HG02973 (cell line): ENCODE results near the gene TRIML2.

Experiments used
- ATAC-seq: cut with Tn5 transposase; IDR thresholded peaks from one replicate; pipeline ENCODE4 v1.9.1; 2021; ENCODE audit warnings: moderate library complexity; ENCODE audit not compliant: unreplicated experiment

The TRIML2 gene, protein sequence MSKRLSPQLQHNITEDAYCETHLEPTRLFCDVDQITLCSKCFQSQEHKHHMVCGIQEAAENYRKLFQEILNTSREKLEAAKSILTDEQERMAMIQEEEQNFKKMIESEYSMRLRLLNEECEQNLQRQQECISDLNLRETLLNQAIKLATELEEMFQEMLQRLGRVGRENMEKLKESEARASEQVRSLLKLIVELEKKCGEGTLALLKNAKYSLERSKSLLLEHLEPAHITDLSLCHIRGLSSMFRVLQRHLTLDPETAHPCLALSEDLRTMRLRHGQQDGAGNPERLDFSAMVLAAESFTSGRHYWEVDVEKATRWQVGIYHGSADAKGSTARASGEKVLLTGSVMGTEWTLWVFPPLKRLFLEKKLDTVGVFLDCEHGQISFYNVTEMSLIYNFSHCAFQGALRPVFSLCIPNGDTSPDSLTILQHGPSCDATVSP

DNA sequence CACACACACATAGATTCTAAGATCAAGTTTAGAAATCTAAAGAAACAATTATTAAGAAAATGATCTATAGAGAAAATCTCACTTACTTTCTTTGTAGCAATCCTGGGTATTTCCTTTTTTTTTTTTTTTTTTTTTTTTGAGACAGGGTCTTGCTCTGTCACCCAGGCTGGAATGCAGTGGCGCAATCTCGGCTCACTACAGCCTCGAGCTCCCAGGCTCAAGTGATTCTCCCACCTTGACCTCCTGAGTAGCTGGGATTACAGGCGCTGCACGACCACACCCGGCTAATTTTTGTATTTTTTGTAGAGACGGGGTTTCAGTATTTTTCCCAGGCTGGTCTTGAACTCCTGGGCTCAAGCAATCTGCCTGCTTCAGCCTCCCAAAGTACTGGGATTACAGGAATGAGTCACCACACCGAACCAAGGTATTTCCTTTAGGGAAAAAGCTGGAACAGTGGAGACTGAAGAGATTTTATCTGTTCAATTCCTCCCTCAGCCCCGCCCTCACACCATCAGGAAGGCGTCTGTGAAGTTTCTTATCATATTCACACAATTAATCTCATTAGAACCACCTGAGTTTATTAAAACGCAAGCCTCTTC lies at the start of gene TRIML2:
TSS of gene TRIML2 (minus strand) at position 447 of the 599 bp plus-strand sequence. CDS start 4,235 bp downstream, outside the sequence.
- no peak for ATAC-seq

DNA sequence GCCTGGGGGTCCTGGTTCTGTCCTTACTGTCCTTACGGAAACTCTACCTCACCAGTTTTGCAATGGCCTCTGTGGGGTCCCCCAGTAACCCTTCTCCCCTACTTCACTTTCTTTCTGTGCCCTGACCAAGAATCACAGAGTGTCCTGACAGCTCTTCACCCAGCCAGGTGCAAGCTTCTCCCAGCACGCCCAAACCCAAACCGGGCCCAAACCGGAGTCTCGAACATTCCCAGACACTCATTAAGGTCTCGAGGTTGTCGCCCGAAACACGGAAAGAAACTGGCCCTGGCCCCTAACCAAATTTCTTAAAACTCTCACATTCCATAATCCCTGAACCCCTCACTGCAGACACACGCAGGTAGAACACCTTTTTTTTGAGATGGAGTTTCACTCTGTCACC lies 48.9 kb upstream of the TRIML2 start:
- ATAC-seq: no peak

DNA sequence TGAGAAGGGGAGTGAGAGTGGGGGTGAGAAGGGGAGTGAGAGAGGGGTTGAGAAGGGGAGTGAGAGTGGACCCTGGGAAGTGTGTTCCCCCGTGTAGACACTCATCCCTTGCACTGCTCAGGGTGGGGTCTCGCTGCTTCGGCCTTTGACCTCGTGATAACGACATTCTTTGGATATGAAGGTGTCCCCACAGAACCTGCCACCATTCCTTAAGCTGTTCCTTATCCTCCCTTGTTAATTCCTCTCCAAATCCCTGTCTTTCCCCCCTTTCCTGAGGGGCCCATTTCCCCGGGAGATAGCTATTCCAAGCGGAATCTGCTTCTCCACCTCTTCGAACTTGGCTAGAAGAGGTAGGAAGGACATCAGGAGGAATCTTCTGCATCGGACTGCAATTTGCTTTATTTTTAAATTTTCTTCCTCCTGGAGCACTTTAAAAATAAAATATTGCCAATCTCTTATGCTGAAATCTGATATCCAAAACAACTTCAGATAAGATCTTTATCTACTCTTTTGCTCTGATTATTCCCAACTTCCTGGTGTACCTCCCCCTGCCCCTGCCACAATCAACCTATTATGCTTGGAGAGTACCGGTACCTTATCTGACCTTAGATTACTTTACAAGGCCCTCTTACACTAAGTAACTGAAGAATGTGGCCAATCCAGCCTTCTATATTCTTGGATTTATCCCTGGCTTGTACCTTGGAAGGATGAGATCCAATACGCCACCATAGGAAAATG lies 45.4 kb upstream of the TRIML2 start:
- ATAC-seq: no peak

DNA sequence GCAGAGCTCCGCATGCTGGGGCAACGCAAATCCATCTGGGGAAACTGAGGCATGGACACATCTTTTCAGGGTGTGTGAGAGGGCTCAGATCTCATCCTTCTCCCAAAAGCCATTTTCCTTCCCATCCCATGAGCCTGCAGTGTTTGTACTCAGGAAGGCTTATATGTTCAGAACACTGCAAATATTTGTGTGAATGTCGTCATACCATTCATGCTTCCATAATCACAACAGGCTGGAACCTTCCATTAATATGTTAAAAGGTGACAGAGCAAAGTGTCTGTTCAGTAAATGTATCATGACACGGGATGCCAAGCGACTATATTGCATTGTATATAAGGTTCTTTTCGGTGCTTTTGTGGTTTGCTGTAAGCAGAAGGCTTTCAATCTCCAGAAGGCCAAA lies 38.4 kb upstream of the TRIML2 start:
- ATAC-seq: no peak

DNA sequence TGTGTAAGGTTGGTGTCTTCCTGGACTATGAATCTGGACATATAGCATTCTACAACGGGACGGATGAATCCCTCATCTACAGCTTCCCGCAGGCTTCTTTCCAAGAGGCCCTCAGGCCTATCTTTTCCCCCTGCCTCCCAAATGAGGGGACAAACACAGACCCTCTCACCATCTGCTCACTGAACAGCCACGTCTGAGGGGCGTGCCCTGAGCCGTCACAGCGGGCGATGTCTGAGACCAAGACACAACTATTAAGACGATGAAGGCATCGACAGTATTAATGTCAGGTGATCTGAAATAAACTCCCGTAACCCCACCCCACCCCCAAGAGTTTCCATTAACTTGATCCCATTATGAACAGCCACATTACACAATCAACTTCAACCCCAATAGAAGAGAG lies 37.8 kb upstream of the TRIML2 start:
- no peak for ATAC-seq

DNA sequence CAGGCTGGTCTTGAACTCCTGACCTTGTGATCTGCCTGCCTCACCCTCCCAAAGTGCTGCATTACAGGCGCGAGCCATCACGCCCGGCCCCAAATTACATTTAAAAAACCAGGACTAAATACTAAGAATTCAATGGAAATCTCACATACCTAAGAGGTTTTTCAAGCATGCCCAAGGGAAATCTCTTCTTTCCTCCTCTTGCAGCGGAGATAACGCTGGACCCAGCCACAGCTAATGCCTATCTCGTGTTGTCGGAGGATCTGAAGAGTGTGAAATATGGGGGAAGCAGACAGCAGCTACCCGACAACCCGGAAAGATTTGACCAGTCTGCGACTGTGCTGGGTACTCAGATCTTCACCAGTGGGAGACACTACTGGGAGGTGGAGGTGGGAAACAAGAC lies 37.2 kb upstream of the TRIML2 start:
- ATAC-seq: no peak

DNA sequence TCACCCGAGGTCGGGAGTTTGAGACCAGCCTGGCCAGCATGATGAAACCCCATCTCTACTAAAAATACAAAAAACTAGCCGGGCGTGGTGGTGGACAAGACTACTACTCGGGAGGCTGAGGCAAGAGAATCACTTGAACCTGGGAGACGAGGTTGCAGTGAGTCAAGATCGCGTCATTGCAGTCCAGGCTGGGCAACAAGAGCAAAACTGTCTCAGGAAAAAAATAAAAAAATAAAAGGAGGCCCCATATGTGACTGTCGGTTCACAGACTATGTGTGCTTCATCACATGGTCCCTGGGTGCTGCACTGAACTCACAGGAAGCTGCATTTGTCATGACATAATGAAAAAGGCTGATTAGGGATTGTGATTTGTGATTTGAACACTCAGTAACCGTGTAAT lies 36.2 kb upstream of the TRIML2 start:
- no peak for ATAC-seq

DNA sequence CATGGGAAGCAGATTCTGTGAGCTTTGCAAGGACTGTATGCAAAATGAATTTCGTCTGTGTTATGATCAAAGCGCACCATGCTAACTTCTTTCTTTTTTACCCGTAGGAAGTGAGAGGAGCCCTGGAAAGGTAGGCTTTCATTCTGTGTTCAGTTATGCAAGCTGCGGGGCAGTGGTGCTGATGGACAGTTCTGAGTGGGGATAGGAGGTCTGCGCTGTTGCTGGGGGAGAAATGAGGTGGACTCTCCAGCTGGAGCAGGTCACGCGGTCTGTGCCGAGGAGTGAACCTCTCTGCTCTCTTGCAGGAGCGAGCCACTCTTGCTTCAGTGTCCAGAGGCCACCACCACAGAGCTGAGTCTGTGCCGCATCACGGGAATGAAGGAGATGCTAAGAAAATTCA lies 34.3 kb upstream of the TRIML2 start:
- no peak for ATAC-seq

DNA sequence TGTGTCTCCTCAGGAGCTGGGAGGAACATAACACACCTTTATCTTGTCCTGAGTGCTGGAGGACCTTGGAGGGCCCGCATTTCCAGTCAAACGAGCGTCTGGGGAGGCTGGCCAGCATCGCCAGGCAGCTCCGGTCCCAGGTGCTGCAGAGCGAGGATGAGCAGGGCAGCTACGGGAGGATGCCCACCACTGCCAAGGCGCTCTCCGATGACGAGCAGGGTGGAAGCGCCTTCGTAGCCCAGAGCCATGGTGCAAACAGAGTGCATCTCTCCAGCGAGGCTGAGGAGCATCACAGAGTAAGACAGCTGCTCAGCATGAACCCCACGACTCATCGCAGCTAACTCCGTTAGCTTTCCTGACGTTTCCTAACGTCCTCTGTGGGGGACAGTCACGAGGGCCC lies 30.3 kb upstream of the TRIML2 start:
- no peak for ATAC-seq

DNA sequence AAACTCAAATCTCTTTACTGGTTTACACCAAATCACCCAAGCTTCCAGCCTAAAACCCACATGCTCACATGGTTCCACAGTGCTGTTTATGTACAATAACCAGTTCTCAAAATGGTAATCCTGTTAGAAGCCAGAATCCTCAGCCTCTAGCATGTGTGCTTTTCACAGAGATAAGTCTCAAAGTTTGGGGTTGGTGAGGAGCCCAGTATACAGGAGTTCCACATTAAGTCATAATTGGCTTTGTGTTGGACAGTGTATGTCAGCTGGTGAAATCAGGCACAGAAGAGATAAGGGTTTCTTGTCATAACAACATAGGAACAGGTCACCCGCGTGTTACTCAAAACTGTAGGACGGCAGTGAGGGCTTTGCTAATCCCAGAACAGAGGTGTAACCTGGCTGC lies 29.7 kb upstream of the TRIML2 start, which contains the start of gene TRIML1:
TSS of gene TRIML1 (plus strand) at position 301 of the 400 bp plus-strand sequence. CDS start 118 bp downstream, outside the sequence.
- no peak for ATAC-seq

DNA sequence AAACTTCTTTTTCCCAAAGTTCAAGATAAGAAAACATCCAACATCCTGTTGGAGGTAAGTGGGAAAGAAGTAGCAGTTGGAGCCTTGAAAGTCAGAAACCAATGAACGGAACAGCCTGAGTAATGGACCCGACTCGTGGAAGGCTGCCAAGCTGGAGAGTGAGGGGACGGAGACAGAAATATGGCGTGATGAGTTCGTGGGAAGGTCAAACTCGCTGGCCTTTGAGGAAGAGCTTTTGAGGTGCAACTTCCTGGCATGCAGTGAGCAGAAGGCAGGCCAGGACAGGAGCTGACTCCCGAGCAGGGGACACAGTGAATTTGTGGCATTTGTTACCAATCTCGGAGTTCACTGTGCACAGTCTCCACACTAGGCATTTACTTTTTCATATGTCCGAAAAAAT lies 28.8 kb upstream of the TRIML2 start:
- no peak for ATAC-seq

DNA sequence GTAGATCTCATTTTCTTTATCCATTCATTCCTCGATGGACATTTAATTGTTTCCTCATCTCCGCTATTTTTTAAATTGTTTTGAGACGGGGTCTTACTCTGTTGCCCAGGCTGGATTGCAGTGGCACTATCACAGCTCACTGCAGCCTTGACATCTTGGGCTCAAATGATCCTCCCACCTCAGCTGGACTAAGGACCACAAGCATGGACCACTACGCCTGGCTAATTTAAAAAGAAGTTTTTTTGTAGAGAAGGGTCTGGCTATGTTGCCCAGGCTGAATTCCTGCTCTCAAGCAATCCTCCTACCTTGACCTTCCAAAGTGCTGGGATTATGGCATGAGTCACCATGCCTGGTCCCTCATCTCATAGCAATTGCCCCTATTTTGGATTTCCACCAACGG lies 22.8 kb upstream of the TRIML2 start:
- no peak for ATAC-seq

DNA sequence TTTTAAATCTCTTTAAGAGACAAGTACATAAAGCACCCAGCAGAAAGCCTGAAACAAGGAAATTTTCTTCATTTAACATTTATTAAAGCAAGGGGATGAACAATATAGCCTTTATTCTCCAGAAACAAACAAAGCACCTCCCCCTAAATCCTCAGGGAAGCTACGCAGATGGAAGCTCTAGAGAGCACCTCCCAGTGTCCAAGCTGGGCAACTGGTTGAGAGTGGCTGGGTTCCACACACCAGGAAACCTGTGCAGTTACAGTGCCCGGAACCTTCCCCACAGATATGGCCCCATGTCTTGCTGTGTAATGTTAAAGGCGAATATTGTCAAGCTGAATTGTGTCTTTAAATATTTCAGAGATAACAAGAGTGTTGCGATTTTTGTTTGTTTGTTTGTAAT lies 21.0 kb upstream of the TRIML2 start:
- ATAC-seq: no peak

DNA sequence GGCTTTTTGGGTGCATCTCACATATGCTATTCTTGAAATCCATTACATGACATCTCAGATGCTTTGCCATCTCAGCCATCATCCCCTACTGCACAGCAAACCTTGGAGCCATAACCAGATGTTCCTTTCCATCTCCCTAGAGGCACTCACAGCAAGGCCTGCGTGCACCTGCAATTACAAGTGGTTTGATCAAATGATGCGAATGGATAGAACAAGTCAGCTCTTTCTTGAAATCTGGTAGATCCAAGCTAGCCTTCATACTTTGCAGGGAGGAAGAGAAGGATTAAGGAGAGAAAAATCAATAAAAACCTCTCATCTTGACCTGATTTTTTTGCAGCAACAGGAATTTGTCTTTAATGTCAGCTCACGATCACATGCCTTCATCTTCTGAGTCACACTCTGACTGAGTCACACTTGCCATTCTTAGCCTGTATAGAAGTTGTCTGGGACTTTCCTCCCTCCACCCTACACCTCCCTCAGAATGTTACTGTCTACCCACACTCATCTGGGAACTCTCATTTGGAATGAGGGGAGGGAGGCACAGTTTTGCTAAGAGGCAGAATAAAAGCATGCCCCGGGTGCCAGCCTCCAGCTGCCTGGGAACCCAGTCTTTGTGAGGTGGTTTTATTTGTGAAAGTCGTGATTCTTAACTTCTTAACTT lies 17.9 kb upstream of the TRIML2 start:
- no peak for ATAC-seq

DNA sequence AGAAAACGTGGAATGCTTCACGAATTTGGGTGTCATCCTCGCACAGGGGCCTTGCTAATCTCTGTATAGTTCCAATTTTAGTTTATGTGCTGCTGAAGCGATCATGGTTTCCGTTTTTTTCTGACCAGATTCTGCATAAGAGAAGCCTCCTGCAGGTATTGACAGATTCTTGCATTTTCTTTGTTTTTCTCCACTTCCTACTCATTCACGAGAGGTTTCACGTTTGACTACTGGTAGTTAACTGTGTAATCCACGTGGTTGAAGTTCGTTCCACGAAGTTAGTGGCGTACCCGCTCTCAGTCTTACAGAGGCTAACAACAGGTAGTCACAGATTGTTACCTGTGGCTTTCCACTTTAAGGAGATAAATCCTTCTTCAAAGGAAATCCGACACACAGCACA lies 12.1 kb upstream of the TRIML2 start:
- ATAC-seq: no peak

DNA sequence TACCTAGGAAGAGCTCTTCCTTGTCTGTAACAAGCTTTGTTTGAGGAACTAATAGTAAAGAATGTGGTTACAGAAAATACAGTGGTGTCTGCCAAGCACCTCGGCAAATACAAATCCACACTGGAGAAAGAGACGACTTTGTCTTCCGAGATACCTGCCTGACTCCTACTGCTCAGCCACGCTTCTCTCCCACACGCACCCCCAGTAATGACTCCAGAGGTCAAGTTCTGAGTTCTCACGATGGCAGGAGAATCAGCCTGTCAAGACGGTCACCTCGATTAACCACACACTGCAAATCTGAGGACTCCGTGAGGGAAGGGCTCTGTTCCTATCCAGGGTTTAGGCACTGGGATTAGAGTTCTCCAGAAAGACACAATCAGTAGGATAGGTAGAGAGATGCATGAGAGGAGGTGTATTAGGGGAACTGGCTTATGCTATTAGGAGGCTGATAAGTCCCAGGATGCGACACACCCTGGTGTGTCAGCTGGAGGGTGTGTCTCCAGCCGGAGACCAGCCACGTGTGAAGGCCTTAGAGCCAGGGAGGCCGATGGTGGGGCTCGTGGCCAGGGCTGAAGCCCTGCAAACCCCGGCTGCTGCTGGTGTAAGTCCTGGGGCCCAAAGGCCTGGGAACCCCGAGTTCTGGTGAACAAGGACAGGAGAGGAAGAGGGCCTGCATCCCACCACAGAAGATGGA lies 8.4 kb upstream of the TRIML2 start:
- ATAC-seq: no peak

DNA sequence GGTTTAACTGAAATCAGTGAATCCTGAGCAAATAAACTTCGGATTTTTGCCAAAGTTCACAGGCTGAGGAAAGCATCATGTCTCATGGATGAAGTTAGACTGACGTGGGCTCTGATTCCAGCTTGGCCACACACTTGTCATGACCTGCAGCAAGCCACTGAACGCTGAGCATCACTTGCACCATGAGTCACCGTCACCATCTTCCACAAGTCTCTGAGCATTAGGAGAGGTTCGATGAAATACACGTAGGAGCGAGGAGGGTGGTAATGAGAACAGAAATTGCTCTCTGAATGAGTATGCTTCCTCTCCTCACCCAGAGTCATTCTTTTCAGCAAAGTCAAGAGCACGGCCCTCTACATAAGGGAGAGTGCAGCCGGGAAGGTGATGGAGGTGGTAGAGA lies 3.8 kb upstream of the TRIML2 start:
- no peak for ATAC-seq

DNA sequence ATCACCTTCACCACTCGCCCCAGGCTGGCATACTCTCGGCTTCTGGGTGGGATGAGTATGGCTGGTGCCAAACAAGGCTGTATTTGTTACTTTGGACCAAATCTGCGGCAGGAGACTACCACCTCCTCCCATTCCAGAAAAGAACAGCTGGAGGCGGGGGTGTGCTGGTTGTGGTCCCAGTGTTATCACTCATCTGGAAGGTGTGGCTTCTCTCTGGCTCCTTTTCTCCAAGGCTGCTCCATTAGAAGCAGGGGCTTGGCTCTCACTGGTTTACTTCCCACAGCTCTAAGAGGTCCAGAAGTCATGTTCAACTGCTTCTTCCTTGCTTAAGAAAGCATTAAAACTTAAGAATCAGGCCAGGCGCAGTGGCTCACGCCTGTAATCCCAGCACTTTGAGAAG lies 2.6 kb upstream of the TRIML2 start:
- no peak for ATAC-seq

DNA sequence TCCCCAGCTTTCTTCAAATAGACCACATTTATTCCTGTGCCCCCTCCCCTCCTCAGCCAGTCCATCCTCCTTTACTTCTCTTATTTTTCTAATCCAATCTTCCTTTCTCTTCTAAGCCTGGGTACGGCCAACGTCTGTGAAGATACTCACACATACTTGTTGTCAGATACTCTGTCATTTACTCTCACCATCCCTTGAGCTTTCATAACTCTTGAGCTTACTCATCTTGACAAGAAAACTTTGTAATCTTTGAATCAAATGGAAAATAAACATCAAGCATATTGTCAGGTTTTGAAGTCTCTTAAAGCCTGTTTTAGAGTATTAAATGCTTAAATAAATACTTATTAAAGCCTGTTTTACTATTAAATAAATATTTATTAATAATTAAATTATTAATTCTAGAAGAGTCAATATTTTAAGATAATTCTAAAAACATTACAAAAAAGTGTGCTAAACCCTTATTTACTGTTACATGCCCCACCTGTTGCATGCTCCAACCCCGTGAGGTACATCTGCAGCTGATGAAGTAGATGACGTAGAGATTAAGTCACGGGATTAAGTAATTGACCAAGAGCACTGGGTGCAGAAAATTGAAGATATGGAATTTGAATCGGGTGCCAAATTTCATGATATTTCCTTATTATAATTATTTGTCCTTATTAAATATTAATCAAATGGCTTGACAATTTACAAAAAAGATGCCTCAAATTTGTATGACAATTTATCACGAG lies 1.5 kb upstream of the TRIML2 start:
- ATAC-seq: no peak

DNA sequence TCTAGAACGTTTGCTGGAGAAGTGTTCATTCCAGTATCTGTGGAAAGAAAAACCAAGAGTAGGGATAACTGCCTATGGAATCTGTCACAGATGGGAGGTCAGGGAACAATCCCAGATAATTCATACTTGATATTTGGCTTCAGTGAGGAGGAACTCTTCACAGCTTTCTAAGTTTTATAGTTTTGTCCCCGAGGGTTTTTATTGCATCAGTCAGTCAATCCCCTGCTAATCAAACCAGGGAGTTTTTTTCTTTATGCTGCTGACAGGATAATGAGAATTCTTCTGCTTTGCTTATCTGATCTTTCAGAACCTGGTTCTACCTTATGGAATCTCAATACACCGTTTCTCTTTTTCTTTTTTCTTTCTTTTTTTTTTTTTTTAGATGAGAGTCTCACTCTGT lies 633 bp upstream of the TRIML2 start:
- no peak for ATAC-seq
